Neural cell (in vitro differentiated cells): ENCODE data around the gene PLXNA2. TPM values are rescaled to one million over a fixed set of nuclear protein-coding genes. Genes with fewer than 3 reads are reported as not detected.

Experiments
- H2AFZ ChIP-seq: fragments of 200-600, 300-800 bp; sonication (generic), shearing (Covaris generic); 2 replicates; pipeline ENCODE4 v1.6.0; 2014; ENCODE audit warnings: low read depth, mild to moderate bottlenecking, antibody characterized with exemption, low read length, moderate library complexity
- H3F3A ChIP-seq: fragments of 200-600 bp; shearing (Covaris generic); 2 replicates; pipeline ENCODE4 v1.6.1; 2016; ENCODE audit warnings: mild to moderate bottlenecking, moderate library complexity, mixed read lengths, antibody characterized with exemption, low read length; ENCODE audit not compliant: insufficient read depth, poor library complexity, severe bottlenecking
- H3K27ac ChIP-seq: fragments of 200-600, 300-800 bp; sonication (generic), shearing (Covaris generic); 2 replicates; pipeline ENCODE4 v1.5.1; 2014; ENCODE audit warnings: mild to moderate bottlenecking, low read length, moderate library complexity
- H3K27me3 ChIP-seq: fragments of 300-800, 200-600 bp; sonication (generic), shearing (Covaris generic); 2 replicates; pipeline ENCODE4 v1.6.0; 2014; ENCODE audit warnings: mild to moderate bottlenecking, low read depth, low read length, moderate library complexity; ENCODE audit not compliant: insufficient read depth
- H3K36me3 ChIP-seq: fragments of 300-800, 200-600 bp; sonication (generic), shearing (Covaris generic); 2 replicates; pipeline ENCODE4 v1.5.1; 2014; ENCODE audit warnings: mild to moderate bottlenecking, antibody characterized with exemption, low read length, moderate library complexity; ENCODE audit not compliant: insufficient read depth
- H3K4me2 ChIP-seq: fragments of 300-800, 200-600 bp; sonication (generic), shearing (Covaris generic); 2 replicates; pipeline ENCODE4 v1.6.0; 2014; ENCODE audit warnings: mild to moderate bottlenecking, low read length
- H3K4me3 ChIP-seq: fragments of 300-800, 200-600 bp; sonication (generic), shearing (Covaris generic); 2 replicates; pipeline ENCODE4 v1.5.1; 2014; ENCODE audit warnings: mild to moderate bottlenecking, low read length, moderate library complexity
- H3K79me2 ChIP-seq: fragments of 200-600 bp; shearing (Covaris generic); replicated peaks from 2 replicates; pipeline ENCODE4 v1.6.0; 2014; ENCODE audit warnings: mild to moderate bottlenecking, low read length, moderate library complexity; ENCODE audit not compliant: insufficient read depth
- H3K9ac ChIP-seq: fragments of 300-800, 200-600 bp; sonication (generic), shearing (Covaris generic); 2 replicates; pipeline ENCODE4 v1.6.1; 2016; ENCODE audit warnings: mild to moderate bottlenecking, low read length, mixed read lengths
- H3K9me2 ChIP-seq: fragments of 200-600 bp; shearing (Covaris generic); 2 replicates; pipeline ENCODE4 v1.6.1; 2016; ENCODE audit warnings: mild to moderate bottlenecking, low read length, mixed read lengths; ENCODE audit not compliant: insufficient read depth
- H3K9me3 ChIP-seq: fragments of 200-600, 300-800 bp; sonication (generic), shearing (Covaris generic); 2 replicates; pipeline ENCODE4 v1.6.1; 2016; ENCODE audit warnings: mild to moderate bottlenecking, mixed run types, low read length, moderate library complexity, mixed read lengths
- H4K20me1 ChIP-seq: fragments of 200-600 bp; shearing (Covaris generic); 2 replicates; pipeline ENCODE4 v1.6.1; 2016; ENCODE audit warnings: mild to moderate bottlenecking, mixed run types; ENCODE audit not compliant: insufficient read depth
- CTCF ChIP-seq: fragments of 450-650 bp; IDR thresholded peaks from 2 replicates; pipeline ENCODE4 v1.5.1; 2014; ENCODE audit warnings: antibody characterized with exemption, mild to moderate bottlenecking, moderate library complexity; ENCODE audit not compliant: poor library complexity, severe bottlenecking
- EP300 ChIP-seq: fragments of 450-650 bp; conservative IDR thresholded peaks from 2 replicates; pipeline ENCODE4 v1.6.1; 2014; ENCODE audit warnings: antibody characterized with exemption, mild to moderate bottlenecking, moderate library complexity; ENCODE audit not compliant: poor library complexity, severe bottlenecking
- EZH2 ChIP-seq: fragments of 200-600, 300-800 bp; shearing (Covaris generic), sonication (generic); IDR thresholded peaks from 2 replicates; pipeline ENCODE4 v1.6.1; 2014; ENCODE audit warnings: antibody characterized with exemption, low read length, borderline replicate concordance, mild to moderate bottlenecking; ENCODE audit not compliant: insufficient read depth, poor library complexity, severe bottlenecking
- MXI1 ChIP-seq: fragments of 450-650 bp; conservative IDR thresholded peaks from 2 replicates; pipeline ENCODE4 v1.6.1; 2014; ENCODE audit warnings: antibody characterized with exemption, mild to moderate bottlenecking; ENCODE audit not compliant: poor library complexity, severe bottlenecking
- POLR2AphosphoS5 ChIP-seq: IDR thresholded peaks from 2 replicates; pipeline ENCODE4 v1.6.1; 2012
- RAD21 ChIP-seq: fragments of 450-650 bp; conservative IDR thresholded peaks from 2 replicates; pipeline ENCODE4 v1.6.1; 2014; ENCODE audit warnings: antibody characterized with exemption, mild to moderate bottlenecking, moderate library complexity
- REST ChIP-seq: IDR thresholded peaks from 2 replicates; pipeline ENCODE4 v1.6.1; 2012; ENCODE audit warnings: borderline replicate concordance
- SMC3 ChIP-seq: fragments of 450-650 bp; conservative IDR thresholded peaks from 2 replicates; pipeline ENCODE4 v1.6.1; 2014; ENCODE audit warnings: antibody characterized with exemption, mild to moderate bottlenecking, moderate library complexity; ENCODE audit not compliant: poor library complexity
- TAF1 ChIP-seq: IDR thresholded peaks from 2 replicates; pipeline ENCODE4 v1.6.1; 2012; ENCODE audit warnings: low read depth
- polyA plus RNA-seq: library from polyadenylated mRNA; depleted of rRNA; stranded (reverse); fragments of >200 nt; gene quantifications from 2 replicates; pipeline ENCODE4 v1.2.3, GENCODE V29; 2014

PLXNA2 gene
- polyA plus RNA-seq, 1 donor from 2014 or later: 30.6 TPM

- Histone ChIP-seq H3K27ac (no peak overlapping the region), H3F3A (no peaks in the 10 kb centered on the region), H4K20me1 (no peaks in the 10 kb centered on the region), H3K4me2 (no peak overlapping the region), H3K27me3 (no peaks in the 10 kb centered on the region), H2AFZ (no peak overlapping the region), H3K9ac (no peak overlapping the region), H3K36me3 (peaks cover 4% of the 10 kb centered on the region), H3K4me3 (no peak overlapping the region), H3K9me3 (no peaks in the 10 kb centered on the region), H3K79me2 (no peaks in the 10 kb centered on the region), H3K9me2 (no peaks in the 10 kb centered on the region)
- TF ChIP-seq RAD21 (peak; percentile 25), SMC3 (peak; percentile 36), REST (no peak)
These were observed 207.9 kb downstream of the PLXNA2 start for GRCh38 chr1:208036106-208036808.

GRCh38 chr1:208034135-208034534, 210.0 kb downstream of the PLXNA2 start:
- Histone ChIP-seq H3F3A (no peaks in the 10 kb centered on the region), H3K4me3 (no peak overlapping the region), H3K79me2 (no peaks in the 10 kb centered on the region), H2AFZ (no peak overlapping the region), H3K27me3 (no peaks in the 10 kb centered on the region), H4K20me1 (no peaks in the 10 kb centered on the region), H3K36me3 (peaks cover 4% of the 10 kb centered on the region), H3K9me2 (no peaks in the 10 kb centered on the region), H3K9me3 (no peaks in the 10 kb centered on the region), H3K9ac (no peak overlapping the region), H3K4me2 (no peak overlapping the region), H3K27ac (no peak overlapping the region)
- TF ChIP-seq SMC3 (no peak), EP300 (no peak), REST (no peak), MXI1 (no peak), POLR2AphosphoS5 (no peak), TAF1 (no peak), RAD21 (no peak), EZH2 (no peak), CTCF (no peak)
